Suprapubic skin (tissue), 4 donors: Measurements from ENCODE around the gene SLC28A1.
"Not testable (repeated sequence)": the region's sequence is repeated elsewhere in the genome, so short reads cannot be mapped to it uniquely, and the experiment has no call there.

Experiments used
- EP300 ChIP-seq: sonication (generic); formaldehyde crosslinking; IDR thresholded peaks from one replicate; pipeline ENCODE4 v1.6.1; 2017; ENCODE audit warnings: antibody characterized with exemption
- POLR2A ChIP-seq, 2 donors: fragments of 450-650 bp; IDR thresholded peaks; one replicate each; pipeline ENCODE4 v1.6.1; 2017; ENCODE audit warnings: antibody characterized with exemption in 2 of 2, mild to moderate bottlenecking in 2 of 2, moderate library complexity in 2 of 2
- POLR2AphosphoS5 ChIP-seq, 3 donors: sonication (generic); formaldehyde crosslinking; IDR thresholded peaks; one replicate each; pipeline ENCODE4 v1.6.1; 2017; ENCODE audit warnings: antibody characterized with exemption in 3 of 3
- TF ChIP-seq, protein P1 (sequence below), 2 donors: fragments of 200-600 bp in 1 of 2; fragments of 450-650 bp in 1 of 2; sonication (generic) in 1 of 2; IDR thresholded peaks; one replicate each; pipeline ENCODE4 v1.5.1; 2016 to 2019; ENCODE audit warnings: antibody characterized with exemption in 2 of 2, mild to moderate bottlenecking in 1 of 2, moderate library complexity in 1 of 2

DNA sequence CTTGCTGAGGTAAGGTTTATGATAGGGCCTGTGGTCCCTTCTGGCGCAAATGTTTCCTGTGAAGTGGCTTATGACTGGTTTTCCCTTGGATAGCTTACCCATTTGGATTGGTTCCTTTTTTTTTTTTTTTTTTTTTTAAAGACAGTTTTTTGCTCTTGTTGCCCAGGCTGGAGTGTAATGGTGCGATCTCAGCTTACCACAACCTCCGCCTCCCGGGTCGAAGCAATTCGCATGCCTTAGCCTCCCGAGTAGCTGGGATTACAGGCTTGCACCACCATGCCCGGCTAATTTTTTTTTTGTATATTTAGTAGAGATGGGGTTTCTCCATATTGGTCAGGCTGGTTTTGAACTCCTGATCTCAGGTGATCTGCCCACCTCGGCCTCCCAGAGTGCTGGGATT is 102.9 kb downstream of the SLC28A1 start:
- TF ChIP-seq, protein P1, sequence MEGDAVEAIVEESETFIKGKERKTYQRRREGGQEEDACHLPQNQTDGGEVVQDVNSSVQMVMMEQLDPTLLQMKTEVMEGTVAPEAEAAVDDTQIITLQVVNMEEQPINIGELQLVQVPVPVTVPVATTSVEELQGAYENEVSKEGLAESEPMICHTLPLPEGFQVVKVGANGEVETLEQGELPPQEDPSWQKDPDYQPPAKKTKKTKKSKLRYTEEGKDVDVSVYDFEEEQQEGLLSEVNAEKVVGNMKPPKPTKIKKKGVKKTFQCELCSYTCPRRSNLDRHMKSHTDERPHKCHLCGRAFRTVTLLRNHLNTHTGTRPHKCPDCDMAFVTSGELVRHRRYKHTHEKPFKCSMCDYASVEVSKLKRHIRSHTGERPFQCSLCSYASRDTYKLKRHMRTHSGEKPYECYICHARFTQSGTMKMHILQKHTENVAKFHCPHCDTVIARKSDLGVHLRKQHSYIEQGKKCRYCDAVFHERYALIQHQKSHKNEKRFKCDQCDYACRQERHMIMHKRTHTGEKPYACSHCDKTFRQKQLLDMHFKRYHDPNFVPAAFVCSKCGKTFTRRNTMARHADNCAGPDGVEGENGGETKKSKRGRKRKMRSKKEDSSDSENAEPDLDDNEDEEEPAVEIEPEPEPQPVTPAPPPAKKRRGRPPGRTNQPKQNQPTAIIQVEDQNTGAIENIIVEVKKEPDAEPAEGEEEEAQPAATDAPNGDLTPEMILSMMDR (IDR thresholded peaks at IDR 0.05), result not testable (repeated sequence)
- TF ChIP-seq POLR2AphosphoS5 (IDR thresholded peaks at IDR 0.05); POLR2A (IDR thresholded peaks at IDR 0.05); EP300: not testable (repeated sequence)
